Renal cortical epithelial cell (primary cell): Measurements from ENCODE around the gene VMAC. TPM values are rescaled to one million over a fixed set of nuclear protein-coding genes. Genes with fewer than 3 reads are reported as not detected.
"Not testable (repeated sequence)": the region's sequence is repeated elsewhere in the genome, so short reads cannot be mapped to it uniquely, and the experiment has no call there.

Source experiments
- DNase-seq: peaks from one replicate; pipeline ENCODE4 v3.0.0-alpha.2; 2011; ENCODE audit warnings: low read depth
- total RNA-seq: library from RNA; depleted of rRNA; stranded (reverse); fragments of >200 nt; gene quantifications from 2 replicates; pipeline ENCODE4 v1.2.3, GENCODE V29; 2014

The VMAC gene, protein sequence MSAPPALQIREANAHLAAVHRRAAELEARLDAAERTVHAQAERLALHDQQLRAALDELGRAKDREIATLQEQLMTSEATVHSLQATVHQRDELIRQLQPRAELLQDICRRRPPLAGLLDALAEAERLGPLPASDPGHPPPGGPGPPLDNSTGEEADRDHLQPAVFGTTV
- 5.9 and 6.6 TPM in 2 replicates for total RNA-seq

DNA sequence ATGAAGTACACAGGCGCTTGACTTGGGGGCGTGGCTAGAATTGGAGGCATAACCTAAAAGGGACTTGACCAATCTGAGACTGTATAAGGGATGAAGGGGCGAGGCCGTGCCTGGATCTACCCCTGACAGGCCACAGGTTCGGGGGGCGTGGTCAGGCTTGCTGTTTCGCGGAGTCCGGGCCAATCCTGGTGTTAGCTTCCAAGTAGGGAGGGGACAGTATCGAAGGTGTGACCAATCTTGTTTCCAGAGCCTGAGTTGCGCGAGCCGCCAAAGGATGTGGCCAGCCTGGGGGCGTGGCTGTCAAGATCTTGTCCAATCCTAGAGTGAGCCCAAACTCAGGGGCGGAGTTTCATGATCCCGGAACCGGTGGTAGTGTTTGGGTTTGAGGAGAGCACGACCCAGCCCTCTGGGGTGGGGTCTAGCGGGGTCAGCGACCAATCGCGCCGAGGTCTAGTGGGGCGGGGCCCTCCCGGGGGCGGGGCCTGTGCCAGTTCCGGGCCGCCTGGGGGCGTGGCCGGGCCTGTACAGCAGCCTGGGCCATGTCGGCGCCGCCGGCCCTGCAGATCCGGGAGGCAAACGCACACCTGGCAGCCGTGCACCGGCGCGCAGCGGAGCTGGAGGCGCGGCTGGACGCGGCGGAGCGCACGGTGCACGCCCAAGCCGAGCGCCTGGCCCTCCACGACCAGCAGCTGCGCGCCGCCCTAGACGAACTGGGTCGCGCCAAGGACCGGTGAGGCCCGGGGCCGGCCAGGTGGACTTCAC, at the start of gene VMAC:
Gene VMAC, plus strand, starts transcription at position 521 of the 762 bp plus-strand sequence. Its CDS starts 19 bp downstream, at position 540.
- peak; percentile 100 for DNase-seq

DNA sequence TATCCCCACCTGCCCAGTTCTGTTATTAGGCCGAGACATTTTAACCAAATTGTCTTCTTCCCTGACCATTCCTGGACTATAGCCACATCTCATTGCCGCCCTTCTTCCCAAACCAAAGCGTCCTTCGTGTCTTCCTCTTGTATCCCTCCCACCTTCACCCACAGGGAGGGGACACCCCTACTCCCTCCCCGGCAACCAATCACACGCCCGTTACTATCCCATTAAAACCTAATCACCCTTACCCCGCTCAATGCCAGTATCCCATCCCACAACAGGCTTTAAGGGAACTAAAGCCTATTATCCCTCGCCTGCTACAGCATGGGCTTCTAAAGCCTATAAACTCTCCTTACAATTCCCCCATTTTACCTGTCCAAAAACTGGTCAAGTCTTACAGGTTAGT, 49.5 kb upstream of the VMAC start:
- not testable (repeated sequence) for DNase-seq

DNA sequence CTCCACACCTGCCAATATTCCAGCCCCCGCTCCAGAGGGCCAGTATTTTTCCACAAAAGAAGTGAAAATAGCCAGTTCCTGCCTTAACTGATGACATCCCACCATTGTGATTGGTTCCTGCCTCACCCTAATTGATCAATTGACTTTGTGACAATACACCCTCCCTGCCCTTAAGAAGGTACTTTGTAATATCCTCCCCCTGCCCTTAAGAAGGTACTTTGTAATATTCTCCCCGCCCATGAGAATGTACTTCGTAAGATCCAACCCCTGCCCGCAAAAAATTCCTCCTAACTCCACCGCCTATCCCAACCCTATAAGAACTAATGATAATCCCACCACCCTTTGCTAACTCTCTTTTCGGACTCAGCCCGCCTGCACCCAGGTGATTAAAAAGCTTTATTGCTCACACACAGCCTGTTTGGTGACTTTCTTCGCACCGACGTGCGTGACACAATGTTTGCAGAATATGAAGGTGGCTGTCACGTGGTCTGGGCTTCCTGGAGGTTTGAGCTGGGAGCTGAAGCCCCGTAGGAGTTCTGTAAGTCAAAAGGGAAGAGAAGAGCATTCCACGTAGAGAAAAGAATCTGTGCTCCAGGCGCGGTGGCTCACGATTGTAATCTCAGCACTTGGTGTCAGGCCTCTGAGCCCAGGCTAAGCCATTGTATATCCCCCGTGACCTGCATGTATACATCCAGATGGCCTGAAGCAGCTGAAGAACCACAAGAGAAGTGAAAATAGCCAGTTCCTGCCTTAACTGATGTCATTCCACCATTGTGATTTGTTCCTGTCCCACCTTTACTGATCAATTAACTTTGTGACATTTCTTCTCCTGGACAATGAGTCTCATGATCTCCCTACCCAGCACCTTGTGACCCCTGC, 47.2 kb upstream of the VMAC start:
- no peak for DNase-seq

DNA sequence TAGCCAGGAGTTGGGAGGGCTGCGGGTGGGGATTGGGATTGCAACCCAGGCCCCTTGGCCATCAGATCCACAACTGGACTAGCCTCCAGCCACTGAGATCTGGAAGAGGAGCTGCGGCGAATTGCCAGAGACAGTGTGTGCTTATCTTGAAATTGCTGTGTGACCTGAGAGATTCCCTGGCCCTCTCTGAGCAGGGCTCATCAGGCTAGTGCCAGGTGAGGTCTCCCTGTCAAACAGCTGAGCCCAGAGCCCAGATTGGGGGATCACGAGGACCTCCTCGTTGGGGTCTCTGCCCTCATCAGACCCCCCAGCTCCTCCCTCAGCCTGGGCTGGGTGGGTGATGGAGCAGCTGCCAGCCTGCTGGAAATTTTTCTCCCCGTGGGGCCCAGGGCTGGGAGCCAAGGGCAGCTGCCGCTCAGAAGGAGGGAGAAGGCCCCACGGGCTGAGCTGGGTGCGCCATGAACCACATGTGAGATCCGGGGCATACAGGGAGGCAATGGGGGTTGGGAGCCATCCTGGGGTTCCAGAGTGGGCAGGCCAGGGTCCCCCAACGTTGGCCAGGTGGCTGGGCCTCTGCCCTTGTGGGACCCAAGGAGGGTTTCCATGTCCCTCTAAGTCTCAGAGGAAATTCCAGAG, 41.5 kb upstream of the VMAC start:
- no peak for DNase-seq

DNA sequence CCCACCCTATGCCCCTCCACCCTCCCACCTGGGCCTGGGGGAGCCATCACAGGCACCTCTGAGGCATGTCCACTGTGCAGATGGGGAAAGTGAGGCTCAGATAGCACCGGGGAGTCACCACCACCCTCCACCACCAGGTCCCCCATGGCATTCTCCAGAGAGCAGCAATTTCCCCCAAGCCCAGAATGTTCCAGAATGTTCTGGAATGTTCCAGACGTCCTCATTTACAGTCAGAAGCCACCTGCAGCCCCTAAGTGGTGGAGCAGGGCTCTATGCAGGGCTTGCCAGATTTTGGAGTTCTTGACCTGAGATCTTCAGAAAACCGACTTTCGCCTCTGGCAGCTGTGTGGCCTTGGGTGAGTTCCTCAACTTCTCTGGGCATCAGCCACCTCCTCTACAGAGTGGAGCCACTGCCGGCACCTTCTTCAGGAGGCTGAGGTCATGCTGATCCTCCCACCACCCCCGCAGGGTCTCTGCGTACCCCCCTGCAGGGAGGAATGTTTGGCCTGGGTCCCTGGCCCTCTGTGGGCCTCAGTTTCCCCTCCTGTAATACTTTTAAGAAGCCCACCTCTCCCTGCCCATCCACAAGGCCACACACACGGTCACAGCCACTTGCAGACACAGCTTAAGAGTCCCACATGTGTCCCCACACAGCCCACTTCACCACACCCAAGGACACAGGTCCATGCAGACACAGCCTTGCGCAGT, 40.5 kb upstream of the VMAC start:
- DNase-seq: no peak

DNA sequence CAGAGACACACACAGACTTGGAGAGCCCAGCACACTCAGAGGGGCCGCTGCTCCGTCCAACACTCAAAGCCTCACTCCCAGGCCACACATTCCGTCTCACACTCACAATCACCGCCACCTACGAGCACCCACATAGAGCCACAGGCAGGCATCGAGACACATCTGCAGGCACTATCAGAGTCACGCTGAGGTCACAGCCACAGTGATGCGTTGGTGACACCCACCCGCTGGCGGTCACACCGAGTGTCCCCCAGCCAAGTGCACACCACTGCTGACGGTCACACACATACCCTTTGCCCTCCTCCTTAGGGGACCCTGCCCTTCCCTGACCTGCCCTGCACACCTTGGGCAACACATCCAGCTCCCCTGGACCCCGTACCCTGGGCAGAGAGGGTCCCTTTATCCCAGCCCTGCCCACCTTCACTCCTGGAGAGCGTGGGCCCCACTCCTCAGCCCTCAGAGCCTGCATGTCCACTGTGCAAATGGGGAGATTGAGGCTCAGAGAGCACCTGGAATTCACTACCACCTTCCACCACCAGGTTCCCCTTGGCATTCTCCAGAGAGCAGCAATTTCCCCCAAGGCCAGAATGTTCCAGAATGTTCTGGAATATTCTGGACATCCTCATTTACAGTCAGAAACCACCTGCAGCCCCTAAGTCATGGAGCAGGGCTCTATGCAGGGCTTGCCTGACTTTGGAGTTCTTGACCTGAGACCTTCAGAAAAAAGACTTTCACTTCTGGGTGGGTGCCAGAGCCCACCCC, 39.8 kb upstream of the VMAC start:
- no peak for DNase-seq

DNA sequence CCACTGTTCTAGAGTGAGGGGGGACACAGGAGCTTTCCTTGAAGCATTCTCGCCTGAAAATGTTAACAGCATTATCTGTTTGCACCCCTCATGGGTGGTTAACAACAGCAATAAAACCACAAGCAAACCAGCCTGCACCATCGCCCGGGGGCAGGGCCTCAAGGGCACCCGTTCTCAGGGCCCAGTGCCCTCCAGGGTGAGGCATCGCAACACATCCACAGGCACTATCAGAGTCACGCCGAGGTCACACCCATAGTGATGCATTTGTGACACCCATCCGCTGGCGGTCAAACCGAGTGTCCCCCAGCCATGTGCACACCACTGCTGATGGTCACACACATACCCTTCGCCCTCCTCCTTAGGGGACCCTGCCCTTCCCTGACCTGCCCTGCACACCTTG, 38.9 kb upstream of the VMAC start:
- DNase-seq: no peak

DNA sequence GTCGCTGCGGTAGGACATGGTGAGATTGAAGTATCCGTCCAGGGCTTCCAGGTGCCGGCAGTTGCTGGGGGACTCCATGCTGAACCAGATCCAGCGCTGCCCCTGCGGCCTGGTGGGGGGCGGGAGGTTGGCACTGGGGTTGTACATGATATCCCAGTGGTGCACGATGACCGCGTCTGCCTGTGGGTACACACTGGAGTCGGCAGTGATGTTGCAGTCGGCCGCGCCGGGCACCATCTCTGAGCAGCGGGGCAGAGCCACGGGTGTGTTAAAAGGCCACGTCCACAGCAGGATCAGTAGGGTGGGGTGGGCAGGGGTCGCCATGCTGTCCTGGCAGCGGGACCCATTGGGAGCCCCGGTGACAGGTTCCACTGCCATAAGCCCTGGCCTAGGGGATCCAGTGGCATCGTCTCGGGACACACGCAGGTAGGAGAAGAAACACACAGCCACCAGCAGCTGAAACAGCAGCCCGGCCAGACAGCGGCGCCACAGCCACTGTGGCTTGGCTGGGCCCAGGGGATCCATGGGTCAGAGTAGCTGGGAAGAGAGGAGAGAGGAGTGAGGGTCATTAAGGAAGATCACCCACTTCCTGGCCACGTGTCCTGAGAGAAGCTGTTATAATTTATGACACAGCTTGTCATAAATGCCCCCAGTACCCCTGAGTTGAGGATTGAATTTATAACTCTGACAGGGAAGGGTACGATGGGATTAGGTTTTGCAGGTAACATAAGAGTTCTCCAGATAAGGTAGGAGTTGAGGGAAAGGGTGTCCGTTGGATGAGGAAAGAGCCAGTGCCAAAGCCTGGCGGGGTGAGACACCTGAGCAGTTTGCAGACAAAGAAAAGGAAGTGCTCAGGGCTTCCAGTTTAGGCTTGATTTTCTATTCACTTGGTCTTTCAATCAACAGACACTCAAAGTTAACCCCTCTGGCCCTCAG, 37.2 kb upstream of the VMAC start:
- DNase-seq: no peak

DNA sequence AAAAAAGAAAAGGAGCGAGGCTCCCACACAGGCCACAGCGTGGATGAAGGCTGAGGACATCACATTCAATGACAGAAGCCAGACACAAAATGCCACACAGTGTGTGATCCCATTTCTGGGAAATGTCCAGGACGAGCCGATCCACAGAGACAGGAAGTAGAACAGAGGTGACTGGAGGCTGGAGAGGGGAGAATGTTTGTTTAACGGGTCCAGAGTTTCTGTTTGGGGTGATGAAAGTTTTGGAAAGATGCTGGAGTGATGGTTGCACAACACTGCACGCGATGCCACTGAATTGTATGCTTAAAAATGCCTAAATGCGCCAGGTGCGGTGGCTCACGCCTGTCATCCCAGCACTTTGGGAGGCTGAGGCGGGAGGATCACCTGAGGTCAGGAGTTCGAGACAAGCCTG, 33.7 kb upstream of the VMAC start:
- no peak for DNase-seq

DNA sequence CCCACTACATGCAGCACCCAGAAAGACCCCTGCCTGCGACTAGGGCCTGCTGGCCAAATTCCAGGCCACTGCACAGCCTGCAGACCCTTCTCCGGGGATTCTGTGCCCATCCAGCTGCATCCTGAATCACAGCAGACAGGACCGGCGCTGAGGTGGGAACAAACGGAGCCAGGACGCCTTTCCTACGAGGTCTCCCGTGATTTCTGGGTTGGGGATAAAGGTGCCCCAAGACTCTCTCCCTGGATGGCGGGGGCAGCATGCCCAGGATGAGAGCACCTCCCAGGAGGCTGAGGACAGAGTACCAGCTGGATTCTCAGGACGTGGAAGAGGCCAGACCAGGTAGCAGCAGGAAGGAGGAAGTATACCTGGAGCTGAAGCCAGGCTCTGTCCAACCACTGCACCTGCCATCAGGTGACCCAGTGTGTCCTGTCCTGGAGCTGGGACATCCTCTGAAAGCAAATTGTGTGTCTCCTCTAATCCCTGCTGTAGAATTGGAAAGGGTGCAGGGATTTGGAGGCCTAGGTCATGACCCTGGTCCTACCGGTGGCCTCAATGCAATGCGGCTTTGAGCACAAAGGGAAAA, 31.0 kb upstream of the VMAC start:
- no peak for DNase-seq

DNA sequence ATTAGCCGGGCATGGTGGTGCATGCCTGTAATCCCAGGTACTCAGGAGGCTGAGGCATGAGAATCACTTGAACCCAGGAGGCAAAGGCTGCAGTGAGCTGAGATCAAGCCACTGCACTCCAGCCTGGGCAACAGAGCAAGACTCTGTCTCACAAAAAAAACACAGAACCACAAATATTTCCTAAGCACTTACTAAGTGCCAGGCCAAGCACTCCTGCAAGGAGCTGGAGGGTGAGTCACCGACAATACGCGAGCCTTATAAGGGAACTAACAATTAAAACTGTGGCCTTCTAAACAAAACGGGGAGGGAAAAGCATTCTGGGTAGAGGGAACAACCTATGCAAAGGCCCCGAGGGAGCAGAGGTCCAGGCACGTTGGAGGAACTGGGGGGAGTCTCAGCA, 30.2 kb upstream of the VMAC start:
- DNase-seq: peak; percentile 49

DNA sequence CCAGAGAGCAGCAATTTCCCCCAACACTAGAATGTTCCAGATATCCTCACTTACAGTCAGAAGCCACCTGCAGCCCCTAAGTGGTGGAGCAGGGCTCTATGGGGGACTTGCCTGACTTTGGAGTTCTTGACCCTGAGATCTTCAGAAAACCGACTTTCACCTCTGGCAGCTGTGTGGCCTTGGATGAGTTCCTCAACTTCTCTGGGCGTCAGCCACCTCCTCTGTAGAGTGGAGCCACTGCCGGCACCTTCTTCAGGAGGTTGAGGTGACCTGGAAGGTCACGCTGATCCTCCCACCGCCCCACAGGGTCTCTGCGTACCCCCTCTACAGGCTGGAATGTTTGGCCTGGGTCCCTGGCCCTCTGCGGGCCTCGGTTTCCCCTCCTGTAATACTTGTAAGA, 27.2 kb upstream of the VMAC start:
- DNase-seq: no peak

DNA sequence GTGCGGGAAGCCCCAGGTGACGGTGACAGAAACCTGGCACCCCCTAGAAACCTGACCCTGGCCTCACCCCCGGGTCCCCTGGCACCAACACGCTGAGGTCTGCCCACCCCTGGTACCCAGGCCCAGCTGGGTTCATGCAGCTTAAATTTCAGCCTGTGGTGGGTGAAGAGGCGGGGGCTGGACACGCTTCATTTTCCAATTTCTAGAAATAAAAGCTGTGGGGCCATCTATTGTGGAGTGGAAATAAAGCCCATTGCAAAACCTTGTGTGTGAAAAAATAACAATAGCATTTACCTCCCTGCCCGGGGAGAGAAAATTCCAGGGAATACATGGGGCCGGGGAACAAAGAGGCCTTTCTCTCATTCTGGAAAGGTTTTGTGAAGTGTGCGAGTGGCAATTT, 26.8 kb upstream of the VMAC start:
- DNase-seq: no peak

DNA sequence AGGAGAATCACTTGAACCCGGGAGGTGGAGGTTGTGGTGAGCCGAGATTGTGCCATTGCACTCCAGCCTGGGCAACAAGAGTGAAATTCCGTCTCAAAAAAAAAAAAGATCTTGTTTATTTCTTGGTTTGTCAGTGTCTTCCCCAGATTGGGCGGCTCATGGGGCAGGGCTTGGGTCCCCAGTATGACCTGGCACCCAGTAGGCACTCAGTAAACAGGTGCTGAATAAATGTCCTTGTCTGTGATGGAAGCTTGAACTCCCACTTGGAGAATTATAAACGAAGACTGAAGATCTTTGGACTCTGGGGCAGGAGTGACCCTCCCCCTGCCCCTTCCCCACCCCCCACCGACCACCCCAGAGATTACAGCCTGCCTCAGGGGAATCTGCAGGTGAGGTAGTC, 24.5 kb upstream of the VMAC start:
- DNase-seq: no peak

DNA sequence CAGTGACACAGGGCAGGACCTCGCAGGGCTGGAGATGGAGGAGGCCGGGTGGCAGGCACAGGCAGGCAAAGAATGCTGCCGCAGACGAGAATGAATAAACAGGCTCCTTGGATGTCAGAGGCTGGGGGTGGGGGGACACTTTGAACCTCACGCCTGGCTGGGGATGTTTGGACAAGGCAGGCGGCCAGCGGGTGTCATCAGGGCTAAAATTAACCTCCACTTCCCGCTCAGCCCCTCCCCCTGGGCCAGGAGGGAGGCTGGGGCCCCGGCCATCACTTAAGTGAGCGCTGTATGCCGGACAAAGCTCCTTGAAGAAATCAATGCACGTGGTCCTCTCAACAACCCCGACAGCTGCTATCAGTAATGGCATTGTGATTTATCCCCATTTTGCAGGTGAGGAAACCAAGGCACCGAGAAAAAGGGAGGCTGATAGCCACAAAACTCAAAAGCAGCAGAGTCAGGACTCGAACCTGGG, 24.0 kb upstream of the VMAC start:
- peak; percentile 73 for DNase-seq

DNA sequence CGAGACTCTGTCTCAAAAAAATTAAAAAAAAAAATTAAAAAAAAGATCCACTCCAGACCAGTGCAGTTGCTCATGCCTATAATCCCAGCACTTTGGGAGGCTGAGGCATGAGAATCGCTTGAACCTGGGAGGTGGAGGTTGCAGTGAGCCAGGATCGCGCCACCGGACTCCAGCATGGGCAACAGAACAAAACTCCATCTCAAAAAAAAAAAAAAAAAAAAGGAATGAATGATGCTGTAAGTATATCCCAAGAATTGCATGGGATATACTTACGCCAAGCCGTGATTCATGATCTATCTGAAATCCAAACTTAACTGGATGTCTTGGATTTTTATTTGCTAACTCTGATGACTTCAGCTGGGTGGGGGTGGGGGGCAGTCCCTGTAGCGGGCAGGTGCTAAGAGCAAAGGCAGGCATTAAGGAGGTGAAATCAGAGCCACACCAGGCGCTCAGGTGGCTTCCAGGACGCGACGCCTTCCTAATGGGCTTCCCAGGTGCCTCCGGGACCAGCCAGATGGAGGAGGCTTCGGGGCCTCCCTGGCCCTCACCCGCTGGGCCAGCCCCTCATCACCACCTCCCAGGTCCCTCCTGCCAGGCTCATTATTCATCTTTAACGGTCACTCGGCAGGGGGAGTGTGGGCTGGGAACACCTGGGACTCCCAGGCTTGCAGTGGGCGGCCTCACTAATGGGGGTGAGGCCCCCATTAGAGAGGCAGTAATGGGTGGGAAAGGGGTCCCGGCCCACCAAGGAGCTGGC, 23.0 kb upstream of the VMAC start:
- DNase-seq: no peak

DNA sequence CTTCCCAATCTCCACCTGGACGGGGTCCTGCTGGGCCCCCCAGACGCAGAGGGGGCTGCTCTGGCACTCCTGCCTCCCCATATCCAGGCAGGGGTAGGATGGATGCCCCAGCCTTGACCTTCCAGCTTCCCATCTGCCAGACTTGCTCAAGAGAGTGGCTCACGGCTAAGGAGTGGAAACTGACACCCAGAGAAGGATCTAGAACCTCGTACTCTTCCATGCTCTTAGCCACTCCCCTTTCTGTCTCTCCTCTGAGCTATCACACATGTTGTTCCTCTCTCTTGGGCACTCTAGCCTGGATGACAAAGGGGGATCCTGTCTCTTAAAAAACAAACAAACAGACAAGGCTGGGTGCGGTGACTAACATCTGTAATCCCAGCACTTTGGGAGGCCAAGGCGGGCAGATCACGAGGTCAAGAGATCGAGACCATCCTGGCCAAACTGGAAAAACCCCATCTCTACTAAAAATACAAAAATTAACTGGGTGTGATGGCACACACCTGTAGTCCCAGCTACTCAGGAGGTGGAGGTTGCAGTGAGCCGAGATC, 22.2 kb upstream of the VMAC start:
- no peak for DNase-seq
